Measurements from ENCODE around the gene TRIM44.

- no peak for TF ChIP-seq CTCF (IDR thresholded peaks at IDR 0.05)
- TF ChIP-seq POLR2A (IDR thresholded peaks at IDR 0.05): no peak
Observed at GRCh38 chr11:35619116-35619854, 43.3 kb upstream of the TRIM44 start.
